HG02884 (cell line): ENCODE results near the gene HPN.

Source experiments
- ATAC-seq: cut with Tn5 transposase; IDR thresholded peaks from one replicate; pipeline ENCODE4 v1.9.1; 2021; ENCODE audit warnings: mild to moderate bottlenecking, moderate library complexity; ENCODE audit not compliant: unreplicated experiment

The HPN gene

GRCh38 chr19:35080613-35081170, 39.2 kb downstream of the HPN start:
- no peak for ATAC-seq

GRCh38 chr19:35081201-35081600, 39.7 kb downstream of the HPN start:
- no peak for ATAC-seq

DNA sequence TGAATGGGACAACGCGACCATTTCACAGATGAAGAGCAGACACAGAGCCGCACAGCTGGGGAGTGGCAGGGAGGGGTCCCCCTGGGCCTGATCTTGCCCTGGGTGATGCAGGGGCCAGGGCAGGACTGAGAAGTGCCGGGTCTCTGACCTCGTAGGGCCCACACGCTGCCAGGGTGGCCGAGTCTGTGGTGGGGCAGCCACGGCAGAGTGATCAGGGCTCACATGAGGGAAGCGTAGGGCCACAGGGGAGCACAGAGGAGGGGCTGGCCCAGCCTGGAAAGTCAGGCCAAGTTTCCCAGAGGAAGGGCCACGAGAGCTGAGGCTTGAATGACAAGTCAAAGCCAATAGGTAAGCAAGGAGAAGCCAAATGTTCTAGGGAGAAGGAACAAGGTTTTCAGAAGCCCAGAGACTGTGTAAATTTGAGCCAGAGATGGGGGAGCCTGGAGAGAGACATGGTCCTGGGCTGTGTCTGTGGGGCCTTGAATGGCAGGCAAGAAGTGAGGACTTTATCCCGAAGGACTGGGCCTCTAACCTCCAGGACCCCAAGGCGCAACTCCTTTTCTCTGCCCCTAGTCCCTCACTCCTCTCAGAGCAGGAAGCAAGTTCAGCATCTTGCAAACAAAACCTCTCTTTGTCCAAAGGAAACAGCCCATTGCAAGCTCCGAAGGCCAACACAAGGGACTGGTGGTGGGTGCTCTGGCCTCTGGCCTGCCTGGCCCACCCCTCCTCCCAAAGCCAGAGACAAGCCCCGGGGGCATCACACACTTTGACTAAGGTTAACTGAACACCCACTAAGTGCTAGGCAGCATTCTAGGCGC, 42.4 kb downstream of the HPN start:
- no peak for ATAC-seq

- ATAC-seq, result no peak
Measured at GRCh38 chr19:35084509-35084762, 42.9 kb downstream of the HPN start.

DNA sequence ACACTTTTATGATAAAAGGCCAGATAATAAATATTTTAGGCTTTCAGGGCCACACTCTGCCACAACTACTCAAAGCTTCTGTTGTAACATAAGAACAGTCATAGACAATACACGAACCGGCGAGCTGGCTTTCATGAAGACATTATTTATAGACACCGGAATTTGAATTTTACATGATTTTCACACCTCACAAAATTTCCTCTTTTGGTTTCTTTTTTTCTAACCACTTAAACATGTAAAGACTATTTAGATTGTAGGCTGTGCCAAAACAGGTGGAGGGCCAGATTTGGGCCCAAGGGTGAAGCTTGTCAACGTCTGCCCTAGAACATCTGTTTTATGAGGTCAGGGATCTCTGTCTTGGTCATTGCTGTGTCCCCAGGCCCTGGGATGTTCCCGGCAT, 44.4 kb downstream of the HPN start:
- no peak for ATAC-seq

DNA sequence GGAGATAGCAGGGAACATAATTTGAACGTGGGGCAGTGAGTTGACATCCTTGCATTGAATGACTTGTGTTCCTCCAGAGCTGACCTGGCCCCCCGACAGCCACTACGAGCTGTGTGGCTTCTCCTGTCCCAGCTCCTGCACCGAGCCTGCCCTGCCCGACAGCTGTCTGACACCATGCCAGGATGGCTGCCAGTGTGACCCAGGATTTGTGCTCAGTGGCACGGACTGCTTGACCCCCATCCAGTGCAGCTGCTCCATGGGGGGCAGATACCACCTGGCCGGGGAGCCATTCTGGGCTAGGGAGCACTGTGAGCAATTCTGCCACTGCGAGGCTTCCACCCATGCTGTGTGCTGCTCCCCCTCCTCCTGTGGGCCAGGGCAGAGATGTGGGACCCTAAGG, 44.9 kb downstream of the HPN start:
- ATAC-seq, result no peak

GRCh38 chr19:35087393-35087792, 45.9 kb downstream of the HPN start:
- ATAC-seq, result no peak

DNA sequence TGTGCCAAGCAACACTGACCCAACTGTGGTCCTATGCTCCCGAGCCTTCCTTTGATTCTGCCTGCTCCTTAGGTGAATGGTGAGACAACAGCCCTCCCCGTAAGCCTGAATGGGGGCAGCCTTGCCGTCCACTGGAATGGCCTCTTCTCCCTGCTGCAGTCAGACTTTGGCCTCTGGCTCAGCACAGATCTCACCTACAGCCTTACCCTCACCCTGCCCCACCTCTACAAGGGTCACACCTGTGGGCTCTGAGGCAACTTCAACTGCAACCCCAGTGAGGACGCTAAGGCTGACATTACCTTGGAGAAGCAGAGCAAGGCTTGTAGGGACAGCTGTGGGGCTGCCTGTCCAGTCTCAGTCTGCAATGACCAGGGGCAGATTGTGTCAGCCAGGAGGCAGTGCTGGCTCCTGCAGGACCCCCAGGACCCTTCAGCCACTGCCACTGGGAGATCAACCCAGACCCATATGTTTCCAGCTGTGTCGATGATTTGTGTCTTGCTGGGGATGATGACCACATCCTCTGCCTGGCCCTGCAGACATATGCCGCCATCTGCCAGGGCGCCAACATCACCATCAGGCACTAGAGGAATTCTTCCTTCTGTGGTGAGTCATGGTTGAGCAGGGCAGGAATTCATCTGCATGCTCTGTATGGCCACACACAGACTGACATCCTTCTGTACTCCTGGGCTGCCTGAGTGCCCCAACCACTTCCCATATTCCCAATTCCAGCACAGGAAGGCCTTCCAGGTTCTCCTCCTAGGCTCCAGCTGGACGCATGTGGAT, 46.8 kb downstream of the HPN start:
- ATAC-seq, result no peak

- ATAC-seq, result no peak
Measured at GRCh38 chr19:35089554-35089953, 48.0 kb downstream of the HPN start.

DNA sequence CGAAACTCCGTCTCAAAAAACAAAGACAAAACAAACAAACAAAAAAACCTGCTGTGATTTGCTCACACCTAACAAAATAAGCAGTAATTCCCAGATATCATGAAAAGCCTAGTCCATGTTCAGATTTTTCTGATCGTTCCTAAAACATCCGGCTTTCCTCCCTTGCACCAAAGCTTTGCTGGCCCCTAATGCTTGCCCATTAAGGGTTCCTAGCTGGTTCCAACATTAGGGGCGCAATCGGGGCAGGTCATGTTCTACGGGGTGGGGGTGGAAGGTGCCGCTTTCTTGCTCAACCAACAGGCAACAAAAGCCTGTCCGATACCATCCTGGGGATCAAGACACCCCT, 48.6 kb downstream of the HPN start:
- no peak for ATAC-seq

- no peak for ATAC-seq
Measured at GRCh38 chr19:35090506-35091214, 49.1 kb downstream of the HPN start.

- no peak for ATAC-seq
Measured at GRCh38 chr19:35093430-35093829, 51.9 kb downstream of the HPN start.

DNA sequence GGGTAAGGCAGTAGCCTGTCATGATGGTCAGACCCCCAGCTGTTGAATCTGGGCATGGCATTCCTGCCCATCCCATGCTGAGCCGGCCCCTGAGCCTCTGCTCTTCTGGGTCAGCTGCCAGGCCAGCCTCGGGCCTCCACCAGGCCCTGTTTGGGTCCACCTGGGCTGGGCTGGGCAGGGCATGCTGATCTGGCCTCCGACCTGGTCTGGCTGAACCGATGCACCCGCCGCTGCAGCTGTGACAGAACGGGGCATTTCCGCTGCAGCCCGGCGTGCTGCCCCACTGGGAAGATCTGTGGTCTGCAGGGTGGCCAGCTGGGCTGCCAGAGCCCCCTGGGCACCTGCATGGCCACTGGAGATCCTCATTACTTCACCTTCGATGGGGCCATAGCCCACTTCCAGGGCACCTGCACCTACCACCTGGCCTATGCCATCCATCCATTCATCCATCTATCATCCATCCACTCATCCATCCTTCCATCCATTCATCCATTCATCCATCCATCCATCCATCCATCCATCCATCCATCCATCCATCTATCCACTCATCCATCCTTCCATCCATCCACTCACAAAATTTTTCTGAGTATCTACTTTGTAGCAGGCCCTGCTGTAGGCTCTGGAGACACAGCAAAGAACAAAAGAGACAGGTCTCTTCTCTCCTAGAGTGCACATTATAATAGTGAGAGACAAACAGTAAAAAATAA, 52.6 kb downstream of the HPN start:
- ATAC-seq, result no peak

- no peak for ATAC-seq
Measured at GRCh38 chr19:35094656-35095055, 53.1 kb downstream of the HPN start.

- ATAC-seq, result no peak
Measured at GRCh38 chr19:35095667-35096368, 54.3 kb downstream of the HPN start.

DNA sequence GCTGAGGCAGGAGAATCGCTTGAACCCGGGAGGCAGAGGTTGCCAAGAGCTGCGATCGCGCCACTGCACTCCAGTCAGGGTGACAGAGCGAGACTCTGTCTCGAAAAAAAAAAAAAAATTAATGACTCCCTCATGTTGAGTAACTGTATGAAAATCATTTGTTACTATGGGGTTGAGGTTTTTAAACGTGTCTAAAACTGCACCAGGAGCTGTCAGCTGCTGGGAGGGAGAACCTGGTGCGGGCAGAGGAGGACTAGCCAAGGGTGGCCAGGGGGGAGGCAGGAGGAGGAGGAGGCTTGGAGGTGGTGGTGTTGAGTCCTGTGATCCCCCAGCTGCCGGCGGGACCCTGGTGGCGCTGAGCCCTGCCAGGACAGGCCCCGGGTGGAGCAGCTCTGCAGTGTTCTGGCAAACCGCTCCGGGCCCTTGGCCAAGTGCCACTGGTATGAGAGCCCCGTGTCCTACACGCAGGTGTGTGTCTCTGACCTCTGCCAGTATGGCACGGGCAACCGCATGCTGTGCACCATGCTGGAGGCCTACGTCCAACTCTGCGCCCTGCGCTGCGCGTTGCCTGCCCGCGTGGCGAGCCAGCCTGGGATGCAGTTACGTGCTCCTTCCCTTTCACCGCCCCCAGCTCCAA, 57.0 kb downstream of the HPN start:
- no peak for ATAC-seq

DNA sequence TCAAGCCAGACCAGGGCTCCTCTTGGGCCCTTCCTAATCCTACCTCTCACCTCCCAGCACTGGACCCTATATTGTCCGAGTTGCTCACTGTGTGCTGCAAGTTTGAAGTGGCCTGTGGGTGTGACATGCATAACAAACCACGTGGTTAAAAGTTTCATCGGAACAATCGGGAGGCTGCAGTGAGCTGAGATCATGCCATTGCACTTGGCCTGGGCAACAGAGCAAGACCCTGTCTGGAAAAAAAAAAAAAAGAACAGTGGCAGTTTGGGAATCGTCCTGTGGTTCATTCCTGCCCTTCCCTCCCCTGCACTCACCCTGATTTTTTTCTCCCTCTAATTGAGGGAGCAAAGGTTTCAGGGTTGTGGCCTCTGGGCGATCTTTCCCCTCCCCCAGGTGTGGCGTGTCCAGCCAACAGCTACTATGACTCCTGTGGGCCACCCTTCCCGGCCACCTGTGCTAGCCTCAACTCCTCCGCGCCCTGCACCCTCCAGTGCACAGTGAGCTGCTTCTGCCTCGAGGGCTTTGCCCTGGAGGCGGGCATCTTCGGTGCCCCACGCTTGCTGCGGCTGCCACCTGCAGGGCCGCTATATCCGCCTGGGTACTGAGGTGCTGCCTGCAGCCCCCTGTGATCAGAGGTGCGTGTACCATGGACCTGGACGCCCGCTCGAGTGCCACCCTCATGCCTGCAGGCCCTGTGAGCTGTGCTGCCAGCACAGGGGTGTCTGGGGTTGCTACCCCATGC, 57.8 kb downstream of the HPN start:
- no peak for ATAC-seq

DNA sequence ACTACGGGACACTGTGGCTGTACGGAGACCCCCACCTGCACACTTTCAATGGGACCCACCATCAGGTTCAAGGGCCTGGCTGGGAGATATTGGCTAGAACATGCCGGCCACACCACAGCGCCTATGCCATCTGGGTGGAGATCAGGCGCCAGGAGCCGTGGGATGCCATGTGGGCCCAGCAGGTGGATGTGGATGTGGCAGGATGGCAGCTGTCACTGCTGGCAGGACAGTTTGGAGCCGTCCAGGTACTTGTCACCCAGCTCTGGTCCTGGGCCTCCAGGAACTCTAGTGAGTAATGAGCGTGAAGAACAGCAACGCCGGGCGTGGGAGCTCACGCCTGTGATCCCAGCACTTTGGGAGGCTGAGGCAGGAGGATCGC, 58.4 kb downstream of the HPN start:
- no peak for ATAC-seq
